Mammary epithelial cell (primary cell): ENCODE data around the gene RNU1-1.
"Not testable (repeated sequence)": the region's sequence is repeated elsewhere in the genome, so short reads cannot be mapped to it uniquely, and the experiment has no call there.

Experiments used
- CTCF ChIP-seq, 2 donors: IDR thresholded peaks in 1 of 2; conservative IDR thresholded peaks in 1 of 2; 2 replicates each; pipeline ENCODE4 v1.5.1; 2011 to 2012; ENCODE audit warnings: inconsistent platforms in 2 of 2, low read length in 2 of 2, mild to moderate bottlenecking in 2 of 2, control low read depth in 1 of 2, low read depth in 1 of 2; ENCODE audit not compliant: insufficient read depth in 1 of 2; ENCODE audit errors: extremely low read depth in 1 of 2
- EZH2 ChIP-seq: IDR thresholded peaks from 2 replicates; pipeline ENCODE4 v1.6.1; 2012; ENCODE audit warnings: low read length, inconsistent platforms, borderline replicate concordance

GRCh38 chr1:16534829-16535456, 20.9 kb upstream of the RNU1-1 start:
- not testable (repeated sequence) for TF ChIP-seq CTCF (conservative IDR thresholded peaks at IDR 0.05 in 1 of 2, IDR thresholded peaks at IDR 0.05 in 1 of 2; ENCODE audit: extremely low read depth in 1 of 2, insufficient read depth in 1 of 2, low read depth in 1 of 2, low read length in 2 of 2); EZH2
